Pancreas (tissue), 10 donors: ENCODE results near the gene DCTN2. TPM values are rescaled to one million over a fixed set of nuclear protein-coding genes. Genes with fewer than 3 reads are reported as not detected.

Experiments used
- ATAC-seq, 4 donors: fragments of 200-7000 bp; cut with Tn5 transposase; one replicate each; pipeline versions ENCODE4 v1.8.0 to v1.9.1; 2020; ENCODE audit warnings: mild to moderate bottlenecking in 4 of 4, moderate library complexity in 4 of 4
- DNase-seq, 6 donors: peaks; one replicate each; pipeline ENCODE4 v3.0.0-alpha.2; 2020
- FAIRE-seq: peaks from 2 replicates; lab custom pipeline; 2012; peaks lifted over from hg19 to GRCh38; lab: Jason Lieb, UNC
- H3K27ac ChIP-seq, 4 donors: fragments of 200-600 bp; sonication (generic); 1 replicate in 3 of 4; 2 replicates in 1 of 4; pipeline versions ENCODE4 v1.5.0 to v1.8.0; 2020
- H3K27me3 ChIP-seq, 4 donors: fragments of 200-600 bp; one replicate each; pipeline ENCODE4 v1.8.0; 2021
- H3K36me3 ChIP-seq, 3 donors: fragments of 200-600 bp; sonication (generic) in 1 of 3; one replicate each; pipeline versions ENCODE4 v1.5.0 to v1.8.0; 2020 to 2021
- H3K4me1 ChIP-seq, 3 donors: fragments of 200-600 bp; one replicate each; pipeline ENCODE4 v1.8.0; 2021
- H3K4me3 ChIP-seq, 4 donors: fragments of 200-600 bp; sonication (generic) in 2 of 4; one replicate each; pipeline versions ENCODE4 v1.5.0 to v1.8.0; 2020 to 2021
- H3K9me3 ChIP-seq, 4 donors: fragments of 200-600 bp; one replicate each; pipeline ENCODE4 v1.8.0; 2021
- WGBS, 2 donors: extraction: QIAGEN DNeasy Blood & Tissue Kit; methylation state at CpG; one replicate each; pipeline ENCODE4 v1.1.7; 2013; 5-methylcytosine and 5-hydroxymethylcytosine counted together
- intact Hi-C, 3 donors: fragments of 100-400 bp; cut with DNase I; formaldehyde crosslinking; loops; one replicate each; pipeline versions ENCODE4 v1.11.1 to v1.14.2; 2022
- microRNA-seq, 2 donors: library from miRNA; unstranded; fragments of <30 nt; microRNA quantifications; one replicate each; pipeline versions ENCODE4 to v1.1.0, GENCODE V29; 2019 to 2020
- polyA plus RNA-seq, 2 donors: library from polyadenylated mRNA; stranded (reverse); fragments of 200-250 nt; gene quantifications; one replicate each; pipeline ENCODE4 v1.2.3, GENCODE V29; 2013
- total RNA-seq, 6 donors: library from RNA; stranded (reverse); fragmentation: NEBNext Ultra II Directional in 4 of 6; extraction: Animal tissue kit (Norgen Biotek cat#: 25700) in 4 of 6; gene quantifications; one replicate each; pipeline versions ENCODE4 v1.2.1 to v1.2.4, GENCODE V29; 2021 to 2023
- TF ChIP-seq, protein P1 (sequence below), 4 donors: fragments of 200-600 bp; sonication (generic) in 3 of 4; IDR thresholded peaks; one replicate each; pipeline versions ENCODE4 v1.5.0 to v1.8.0; 2021; ENCODE audit warnings: antibody characterized with exemption in 4 of 4
- donor health status: healthy with polysubstance abuse.
- donor health status: DM: no; HTN: no; CAD: no; lungs with moderate emphysema.
- donor health status: DM: no; HTN: no; CAD: no.
- donor health status: control.
- donor health status: control.
- donor health status: Bipolar disorder and iron deficiency.
- donor health status: DM: yes; HTN: yes; CAD: no.
- donor health status: DM: no; HTN: no; CAD: no.
- donor health status: DM: no; HTN: no; CAD: no.
- donor health status: DM: yes; HTN: yes; CAD: no.

Gene DCTN2
- total and polyA plus RNA-seq, 8 donors, result 54.9 to 117 (median 64.4) TPM

DNA sequence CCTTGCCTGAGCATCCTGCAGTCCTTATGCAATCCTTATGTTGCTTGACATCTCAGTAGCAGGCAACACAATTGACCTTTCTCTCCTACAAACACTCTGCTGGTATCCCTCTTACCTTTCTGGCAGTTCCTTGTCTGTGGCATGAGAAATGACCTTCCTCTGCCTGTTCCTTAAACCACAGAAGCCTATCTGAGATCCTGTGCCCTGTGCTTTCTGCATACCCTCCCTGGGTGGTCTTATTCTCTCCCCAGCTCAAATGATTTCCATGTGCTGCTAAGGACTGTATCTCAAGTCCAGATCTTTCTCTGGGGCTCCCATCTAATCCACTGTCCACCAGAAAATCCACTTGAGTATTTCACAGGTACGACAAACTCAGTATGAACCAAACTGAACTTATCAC, 65.3 kb downstream of the DCTN2 start:
- Histone ChIP-seq H3K27me3 (no peaks in the 10 kb centered on the region), H3K36me3 (no peaks in the 10 kb centered on the region), H3K4me1 (no peaks in the 10 kb centered on the region), H3K9me3 (no peaks in the 10 kb centered on the region), H3K4me3 (no peak overlapping the region), H3K27ac (no peak overlapping the region)
- DNase-seq, result no peak
- no peak for ATAC-seq
- WGBS, 2 donors, result 55 to 71% methylated on average over 1 of the region's 1 CpG
- FAIRE-seq, result no peak
- TF ChIP-seq, protein P1, sequence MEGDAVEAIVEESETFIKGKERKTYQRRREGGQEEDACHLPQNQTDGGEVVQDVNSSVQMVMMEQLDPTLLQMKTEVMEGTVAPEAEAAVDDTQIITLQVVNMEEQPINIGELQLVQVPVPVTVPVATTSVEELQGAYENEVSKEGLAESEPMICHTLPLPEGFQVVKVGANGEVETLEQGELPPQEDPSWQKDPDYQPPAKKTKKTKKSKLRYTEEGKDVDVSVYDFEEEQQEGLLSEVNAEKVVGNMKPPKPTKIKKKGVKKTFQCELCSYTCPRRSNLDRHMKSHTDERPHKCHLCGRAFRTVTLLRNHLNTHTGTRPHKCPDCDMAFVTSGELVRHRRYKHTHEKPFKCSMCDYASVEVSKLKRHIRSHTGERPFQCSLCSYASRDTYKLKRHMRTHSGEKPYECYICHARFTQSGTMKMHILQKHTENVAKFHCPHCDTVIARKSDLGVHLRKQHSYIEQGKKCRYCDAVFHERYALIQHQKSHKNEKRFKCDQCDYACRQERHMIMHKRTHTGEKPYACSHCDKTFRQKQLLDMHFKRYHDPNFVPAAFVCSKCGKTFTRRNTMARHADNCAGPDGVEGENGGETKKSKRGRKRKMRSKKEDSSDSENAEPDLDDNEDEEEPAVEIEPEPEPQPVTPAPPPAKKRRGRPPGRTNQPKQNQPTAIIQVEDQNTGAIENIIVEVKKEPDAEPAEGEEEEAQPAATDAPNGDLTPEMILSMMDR (IDR thresholded peaks at IDR 0.05), result no peak
- intact Hi-C loops, result no loop called here

Small RNA genes lying within 50 kb of the gene (microRNA-seq; reads per million reads assigned to microRNA genes)
- gene MIR616, result 0.77 to 2.4 reads per million in 2 donors
- gene MIR6758, result 0 reads per million in 2 donors

Other genes with a start within 250 kb of the DCTN2 start
- 10 to 100 TPM; 22.9 to 39.8 (median 25.5) TPM for gene R3HDM2, start 116.1 kb downstream of the DCTN2 start, total RNA-seq
- 10 to 100 TPM; 14.5 to 16.8 TPM for gene R3HDM2, start 116.1 kb downstream of the DCTN2 start, polyA plus RNA-seq
- under 1 TPM in 2 of 6 donors, not detected in 4; 0.09 TPM for gene INHBC, start 112.4 kb downstream of the DCTN2 start, total RNA-seq
- not detected for gene INHBC, start 112.4 kb downstream of the DCTN2 start, polyA plus RNA-seq
- gene INHBE, start 91.9 kb downstream of the DCTN2 start, total RNA-seq, result 10 to 100 TPM in 1 of 6 donors, under 1 TPM in 1, not detected in 4; 0.24 to 17.8 TPM
- gene INHBE, start 91.9 kb downstream of the DCTN2 start, polyA plus RNA-seq, result under 1 TPM in 1 of 2 donors, not detected in 1; 0.05 TPM
- gene GLI1, start 87.4 kb downstream of the DCTN2 start, total RNA-seq, result 1 to 10 TPM in 1 of 6 donors, under 1 TPM in 3, not detected in 2; 0.06 to 2.2 (median 0.79) TPM
- gene GLI1, start 87.4 kb downstream of the DCTN2 start, polyA plus RNA-seq, result under 1 TPM; 0.19 TPM
- gene ARHGAP9, start 67.3 kb downstream of the DCTN2 start, total RNA-seq, result 10 to 100 TPM in 1 of 6 donors, 1 to 10 TPM in 3, under 1 TPM in 2; 0.39 to 11.7 (median 3.6) TPM
- gene ARHGAP9, start 67.3 kb downstream of the DCTN2 start, polyA plus RNA-seq, result 1 to 10 TPM; 6.2 to 6.5 TPM
- gene MARS1, start 59.1 kb downstream of the DCTN2 start, total RNA-seq, result 100 to 1,000 TPM in 1 of 6 donors, 10 to 100 TPM in 5; 33.4 to 210 (median 80.7) TPM
- gene MARS1, start 59.1 kb downstream of the DCTN2 start, polyA plus RNA-seq, result 10 to 100 TPM; 87.5 to 90.6 TPM
- 10 to 100 TPM in 2 of 6 donors, 1 to 10 TPM in 4; 8.5 to 45.9 (median 9.0) TPM for gene DDIT3, start 26.7 kb downstream of the DCTN2 start, total RNA-seq
- gene DDIT3, start 26.7 kb downstream of the DCTN2 start, polyA plus RNA-seq, result 10 to 100 TPM; 27.5 to 52.7 TPM
- 10 to 100 TPM; 37.4 to 66.1 (median 46.1) TPM for gene MBD6, start 24.4 kb downstream of the DCTN2 start, total RNA-seq
- 10 to 100 TPM; 62.9 to 87.1 TPM for gene MBD6, start 24.4 kb downstream of the DCTN2 start, polyA plus RNA-seq
- under 1 TPM; 0.25 to 0.95 (median 0.47) TPM for gene KIF5A, start 2.9 kb upstream of the DCTN2 start, total RNA-seq
- gene KIF5A, start 2.9 kb upstream of the DCTN2 start, polyA plus RNA-seq, result 1 to 10 TPM in 1 of 2 donors, under 1 TPM in 1; 0.76 to 2.9 TPM
- gene PIP4K2C, start 44.0 kb upstream of the DCTN2 start, total RNA-seq, result 10 to 100 TPM; 11.3 to 17.0 (median 15.4) TPM
- 10 to 100 TPM in 1 of 2 donors, 1 to 10 TPM in 1; 5.3 to 15.9 TPM for gene PIP4K2C, start 44.0 kb upstream of the DCTN2 start, polyA plus RNA-seq
- gene DTX3, start 57.6 kb upstream of the DCTN2 start, total RNA-seq, result 10 to 100 TPM in 4 of 6 donors, 1 to 10 TPM in 2; 9.0 to 22.9 (median 12.1) TPM
- gene DTX3, start 57.6 kb upstream of the DCTN2 start, polyA plus RNA-seq, result 10 to 100 TPM; 36.6 to 71.7 TPM
- gene ARHGEF25, start 64.2 kb upstream of the DCTN2 start, total RNA-seq, result 1 to 10 TPM; 1.8 to 7.0 (median 3.3) TPM
- 10 to 100 TPM; 16.5 to 22.1 TPM for gene ARHGEF25, start 64.2 kb upstream of the DCTN2 start, polyA plus RNA-seq
- under 1 TPM in 5 of 6 donors, not detected in 1; 0.04 to 0.78 (median 0.24) TPM for gene B4GALNT1, start 86.0 kb upstream of the DCTN2 start, total RNA-seq
- 1 to 10 TPM in 1 of 2 donors, under 1 TPM in 1; 0.61 to 1.1 TPM for gene B4GALNT1, start 86.0 kb upstream of the DCTN2 start, polyA plus RNA-seq
- gene OS9, start 146.9 kb upstream of the DCTN2 start, total RNA-seq, result 100 to 1,000 TPM; 177 to 254 (median 196) TPM
- gene OS9, start 146.9 kb upstream of the DCTN2 start, polyA plus RNA-seq, result 100 to 1,000 TPM; 177 to 192 TPM
- gene AGAP2, start 191.6 kb upstream of the DCTN2 start, total RNA-seq, result 1 to 10 TPM in 1 of 6 donors, under 1 TPM in 5; 0.24 to 1.2 (median 0.72) TPM
- gene AGAP2, start 191.6 kb upstream of the DCTN2 start, polyA plus RNA-seq, result 1 to 10 TPM in 1 of 2 donors, under 1 TPM in 1; 0.87 to 3.0 TPM
- gene TSPAN31, start 197.8 kb upstream of the DCTN2 start, total RNA-seq, result 10 to 100 TPM; 12.2 to 17.9 (median 14.5) TPM
- 10 to 100 TPM; 13.0 to 29.8 TPM for gene TSPAN31, start 197.8 kb upstream of the DCTN2 start, polyA plus RNA-seq
- 10 to 100 TPM; 30.6 to 48.5 (median 40.3) TPM for gene CDK4, start 205.1 kb upstream of the DCTN2 start, total RNA-seq
- gene CDK4, start 205.1 kb upstream of the DCTN2 start, polyA plus RNA-seq, result 10 to 100 TPM; 26.7 to 43.4 TPM
- 10 to 100 TPM in 1 of 6 donors, 1 to 10 TPM in 5; 6.7 to 11.3 (median 7.6) TPM for gene MARCHF9, start 207.9 kb upstream of the DCTN2 start, total RNA-seq
- gene MARCHF9, start 207.9 kb upstream of the DCTN2 start, polyA plus RNA-seq, result 10 to 100 TPM; 17.2 to 32.5 TPM
- 1 to 10 TPM; 2.1 to 5.8 (median 3.8) TPM for gene CYP27B1, start 219.9 kb upstream of the DCTN2 start, total RNA-seq
- 1 to 10 TPM; 1.6 to 3.3 TPM for gene CYP27B1, start 219.9 kb upstream of the DCTN2 start, polyA plus RNA-seq
- gene METTL1, start 224.9 kb upstream of the DCTN2 start, total RNA-seq, result 10 to 100 TPM; 11.5 to 28.5 (median 15.9) TPM
- 10 to 100 TPM; 43.3 to 55.9 TPM for gene METTL1, start 224.9 kb upstream of the DCTN2 start, polyA plus RNA-seq
- 10 to 100 TPM in 5 of 6 donors, 1 to 10 TPM in 1; 9.3 to 20.8 (median 16.0) TPM for gene EEF1AKMT3, start 225.4 kb upstream of the DCTN2 start, total RNA-seq
- 1 to 10 TPM; 3.7 to 7.2 TPM for gene EEF1AKMT3, start 225.4 kb upstream of the DCTN2 start, polyA plus RNA-seq
- 10 to 100 TPM in 4 of 6 donors, 1 to 10 TPM in 2; 7.2 to 14.2 (median 12.1) TPM for gene TSFM, start 235.6 kb upstream of the DCTN2 start, total RNA-seq
- 10 to 100 TPM; 13.2 to 16.7 TPM for gene TSFM, start 235.6 kb upstream of the DCTN2 start, polyA plus RNA-seq